Measurements from ENCODE around the gene PTPRE. TPM values are rescaled to one million over a fixed set of nuclear protein-coding genes. Genes with fewer than 3 reads are reported as not detected.

Gene PTPRE
- total RNA-seq, 1 experiment from 2014 or later: 0.50 TPM

GRCh38 chr10:127913368-127913759 is 6.5 kb downstream of the PTPRE start:
- TF ChIP-seq CTCF (IDR thresholded peaks at IDR 0.05; ENCODE audit: insufficient read depth in 1 of 2, low read depth in 1 of 2, low read length in 1 of 2, severe bottlenecking in 1 of 2, unreplicated experiment in 1 of 2): no peak
- no peaks in the 10 kb centered on the region for H3K9me3 ChIP-seq
- POLR2A ChIA-PET: no interaction called here
- H3K9me3 Mint-ChIP-seq (ENCODE audit: unreplicated experiment): no peaks in the 10 kb centered on the region
- H3K36me3 Mint-ChIP-seq (ENCODE audit: insufficient read depth, unreplicated experiment): peaks cover 4% of the 10 kb centered on the region
- H3K4me3 Mint-ChIP-seq (ENCODE audit: unreplicated experiment): no peak overlapping the region
- no TSS peak for BruUV-seq (replicated peaks)
- peaks cover under 1% of the 10 kb centered on the region for H3K27me3 Mint-ChIP-seq (ENCODE audit: insufficient read depth, unreplicated experiment)
- H3K4me3 ChIP-seq (ENCODE audit: low read depth, low read length): no peak overlapping the region
- DNase-seq: no peak
- H3K4me1 Mint-ChIP-seq (ENCODE audit: low read depth, unreplicated experiment): peaks cover 5% of the 10 kb centered on the region
- CTCF ChIA-PET: no interaction called here
- no peak overlapping the region for H3K27ac Mint-ChIP-seq (ENCODE audit: unreplicated experiment)
- no peaks in the 10 kb centered on the region for H3K36me3 ChIP-seq (ENCODE audit: control insufficient read depth, insufficient read depth, low read length)
- intact Hi-C loops (cut with micrococcal nuclease; ENCODE audit: unreplicated experiment): no loop called here
- H3K4me1 ChIP-seq: peaks cover 9% of the 10 kb centered on the region
- no peaks in the 10 kb centered on the region; the same call in 1 of the 2 replicates for H3K27me3 ChIP-seq (replicated peaks; ENCODE audit: control insufficient read depth, insufficient read depth, low read length)

- no peak overlapping the region for H3K27ac Mint-ChIP-seq (ENCODE audit: unreplicated experiment)
- POLR2A ChIA-PET: no interaction called here
Measured at GRCh38 chr10:127915324-127915723, 8.4 kb downstream of the PTPRE start.

GRCh38 chr10:127916826-127917225 is 9.9 kb downstream of the PTPRE start:
- no peak overlapping the region for H3K4me3 ChIP-seq (ENCODE audit: low read depth, low read length)
- H3K27me3 ChIP-seq (replicated peaks; ENCODE audit: control insufficient read depth, insufficient read depth, low read length): no peaks in the 10 kb centered on the region; the same call in 1 of the 2 replicates
- CTCF ChIA-PET: no interaction called here
- intact Hi-C loops (cut with micrococcal nuclease; ENCODE audit: unreplicated experiment): no loop called here
- peaks cover 3% of the 10 kb centered on the region for H3K27me3 Mint-ChIP-seq (ENCODE audit: insufficient read depth, unreplicated experiment)
- no peaks in the 10 kb centered on the region for H3K4me1 ChIP-seq
- TF ChIP-seq CTCF (IDR thresholded peaks at IDR 0.05; ENCODE audit: insufficient read depth in 1 of 2, low read depth in 1 of 2, low read length in 1 of 2, severe bottlenecking in 1 of 2, unreplicated experiment in 1 of 2): no peak
- no peak for DNase-seq
- POLR2A ChIA-PET: no interaction called here
- no peaks in the 10 kb centered on the region for H3K36me3 ChIP-seq (ENCODE audit: control insufficient read depth, insufficient read depth, low read length)
- no peaks in the 10 kb centered on the region for H3K36me3 Mint-ChIP-seq (ENCODE audit: insufficient read depth, unreplicated experiment)
- no peak overlapping the region for H3K4me3 Mint-ChIP-seq (ENCODE audit: unreplicated experiment)
- peaks cover 5% of the 10 kb centered on the region for H3K4me1 Mint-ChIP-seq (ENCODE audit: low read depth, unreplicated experiment)
- H3K9me3 ChIP-seq: no peaks in the 10 kb centered on the region
- no TSS peak for BruUV-seq (replicated peaks)
- H3K27ac Mint-ChIP-seq (ENCODE audit: unreplicated experiment): no peak overlapping the region
- no peaks in the 10 kb centered on the region for H3K9me3 Mint-ChIP-seq (ENCODE audit: unreplicated experiment)

More at GRCh38 chr10:127915324-127915723, 8.4 kb downstream of the PTPRE start:
- H3K9me3 Mint-ChIP-seq (ENCODE audit: unreplicated experiment): no peaks in the 10 kb centered on the region
- CTCF ChIA-PET: no interaction called here
- no peak for DNase-seq
- no TSS peak for BruUV-seq (replicated peaks)
- no peaks in the 10 kb centered on the region for H3K36me3 Mint-ChIP-seq (ENCODE audit: insufficient read depth, unreplicated experiment)
- no peak overlapping the region for H3K4me3 ChIP-seq (ENCODE audit: low read depth, low read length)
- no peaks in the 10 kb centered on the region for H3K4me1 ChIP-seq
- H3K27me3 Mint-ChIP-seq (ENCODE audit: insufficient read depth, unreplicated experiment): peaks cover 3% of the 10 kb centered on the region
- intact Hi-C loops (cut with micrococcal nuclease; ENCODE audit: unreplicated experiment): no loop called here
- no peaks in the 10 kb centered on the region for H3K4me1 Mint-ChIP-seq (ENCODE audit: low read depth, unreplicated experiment)
- no peak for TF ChIP-seq CTCF (IDR thresholded peaks at IDR 0.05; ENCODE audit: insufficient read depth in 1 of 2, low read depth in 1 of 2, low read length in 1 of 2, severe bottlenecking in 1 of 2, unreplicated experiment in 1 of 2)
- H3K9me3 ChIP-seq: no peaks in the 10 kb centered on the region
- H3K4me3 Mint-ChIP-seq (ENCODE audit: unreplicated experiment): no peak overlapping the region
- no peaks in the 10 kb centered on the region; the same call in 1 of the 2 replicates for H3K27me3 ChIP-seq (replicated peaks; ENCODE audit: control insufficient read depth, insufficient read depth, low read length)
- H3K36me3 ChIP-seq (ENCODE audit: control insufficient read depth, insufficient read depth, low read length): no peaks in the 10 kb centered on the region
